Activated naive CD8-positive, alpha-beta T cell treated with anti-CD3 and anti-CD28 coated beads, Interleukin-2, amount 10 ng/mL, durations not matched to agents 7 days and 5 days (primary cell): ENCODE results near the gene TRIM21. TPM values are rescaled to one million over a fixed set of nuclear protein-coding genes. Genes with fewer than 3 reads are reported as not detected.
"Not testable (repeated sequence)": the region's sequence is repeated elsewhere in the genome, so short reads cannot be mapped to it uniquely, and the experiment has no call there.

ENCODE experiments used
- ATAC-seq: fragments of 150-1000 bp; cut with Tn5 transposase; one replicate; pipeline ENCODE4 v1.10.0; 2021; ENCODE audit warnings: low read depth, moderate library complexity
- POLR2A ChIA-PET: fragments of 350-600 bp; sonication (Branson Sonifier 250); formaldehyde crosslinking; loops from one replicate; lab custom pipeline; 2021; ENCODE audit warnings: antibody characterized with exemption; lab: Charles Lee
- DNase-seq: peaks from one replicate; pipeline ENCODE4 v3.0.0; 2021
- H3K27ac Mint-ChIP-seq: one replicate; pipeline ENCODE4 v1.8.0; 2022; ENCODE audit warnings: mild to moderate bottlenecking, mixed read lengths
- H3K27me3 Mint-ChIP-seq: one replicate; pipeline ENCODE4 v1.8.0; 2022; ENCODE audit warnings: mild to moderate bottlenecking, moderate library complexity, mixed read lengths
- H3K36me3 Mint-ChIP-seq: one replicate; pipeline ENCODE4 v1.8.0; 2021; ENCODE audit warnings: mild to moderate bottlenecking, mixed read lengths
- H3K4me1 Mint-ChIP-seq: one replicate; pipeline ENCODE4 v1.8.0; 2021; ENCODE audit warnings: mixed read lengths
- H3K4me3 Mint-ChIP-seq: one replicate; pipeline ENCODE4 v1.8.0; 2022; ENCODE audit warnings: mild to moderate bottlenecking, moderate library complexity, mixed read lengths
- H3K9me3 Mint-ChIP-seq: one replicate; pipeline ENCODE4 v1.8.0; 2021; ENCODE audit warnings: mixed read lengths
- total RNA-seq, 2 experiments: library from RNA; stranded (reverse); gene quantifications; one replicate each; pipeline ENCODE4 v1.2.3, GENCODE V29; 2021

The TRIM21 gene
- 10 to 100 TPM; 51.6 to 56.4 TPM for total RNA-seq

- Mint-ChIP-seq H3K4me3 (peak within 1 kb of the TSS; percentile 95), H3K9me3 (peaks cover 6% of the 10 kb centered on the region), H3K27me3 (no peaks in the 10 kb centered on the region), H3K4me1 (peaks cover 43% of the 10 kb centered on the region), H3K36me3 (peaks cover 46% of the 10 kb centered on the region), H3K27ac (peak within 1 kb of the TSS; percentile 94)
- ATAC-seq, result peak; percentile 96
- DNase-seq, result peak; percentile 84
- POLR2A ChIA-PET, result interaction anchor here (1.0 to 1.7 kb wide), 3 partner anchors 10 to 1291 kb away, joined by 3 to 5 read pairs (median 3); no protein-coding TSS in a partner anchor
Observed at GRCh38 chr11:4393209-4393857, at the start of gene TRIM21. TRIM21 (minus strand) TSS chr11:4393702; CDS start chr11:4390409, 3,293 bp downstream.

- Mint-ChIP-seq H3K36me3 (no peaks in the 10 kb centered on the region), H3K9me3 (peaks cover 3% of the 10 kb centered on the region), H3K27ac (no peak overlapping the region), H3K4me3 (no peak overlapping the region), H3K27me3 (peaks cover 4% of the 10 kb centered on the region), H3K4me1 (no peaks in the 10 kb centered on the region)
- POLR2A ChIA-PET, result no interaction called here
- ATAC-seq, result no peak
- DNase-seq, result no peak
Observed at GRCh38 chr11:4441515-4441914, 48.0 kb upstream of the TRIM21 start.

- Mint-ChIP-seq H3K9me3 (peaks cover 3% of the 10 kb centered on the region), H3K4me3 (no peak overlapping the region), H3K36me3 (no peaks in the 10 kb centered on the region), H3K27ac (no peak overlapping the region), H3K4me1 (no peaks in the 10 kb centered on the region), H3K27me3 (peaks cover 4% of the 10 kb centered on the region)
- DNase-seq, result no peak
- POLR2A ChIA-PET, result no interaction called here
- no peak for ATAC-seq
Observed at GRCh38 chr11:4436411-4436810, 42.9 kb upstream of the TRIM21 start.

- H3K27me3 Mint-ChIP-seq, result peaks cover 4% of the 10 kb centered on the region
- H3K4me1 Mint-ChIP-seq, result no peaks in the 10 kb centered on the region
- no peaks in the 10 kb centered on the region for H3K36me3 Mint-ChIP-seq
- DNase-seq (no peak), ATAC-seq (no peak)
- no peak overlapping the region for H3K27ac Mint-ChIP-seq
- no peak overlapping the region for H3K4me3 Mint-ChIP-seq
- H3K9me3 Mint-ChIP-seq, result no peaks in the 10 kb centered on the region
- POLR2A ChIA-PET, result no interaction called here
Observed at GRCh38 chr11:4433856-4434255, 40.4 kb upstream of the TRIM21 start.

GRCh38 chr11:4430051-4430450 lies 36.5 kb upstream of the TRIM21 start:
- H3K9me3 Mint-ChIP-seq, result no peaks in the 10 kb centered on the region
- peaks cover 1% of the 10 kb centered on the region for H3K4me1 Mint-ChIP-seq
- peaks cover 4% of the 10 kb centered on the region for H3K27me3 Mint-ChIP-seq
- no peaks in the 10 kb centered on the region for H3K36me3 Mint-ChIP-seq
- H3K27ac Mint-ChIP-seq, result no peak overlapping the region
- no peak for DNase-seq
- ATAC-seq, result no peak
- POLR2A ChIA-PET, result no interaction called here
- H3K4me3 Mint-ChIP-seq, result no peak overlapping the region

- Mint-ChIP-seq H3K36me3 (no peaks in the 10 kb centered on the region), H3K9me3 (peaks cover 2% of the 10 kb centered on the region), H3K4me1 (no peaks in the 10 kb centered on the region), H3K4me3 (no peak overlapping the region), H3K27ac (no peak overlapping the region), H3K27me3 (peaks cover 6% of the 10 kb centered on the region)
- ATAC-seq, result no peak
- POLR2A ChIA-PET, result no interaction called here
- DNase-seq, result no peak
Observed at GRCh38 chr11:4418403-4418802, 24.9 kb upstream of the TRIM21 start.

- POLR2A ChIA-PET, result no interaction called here
- DNase-seq (no peak), ATAC-seq (no peak)
- peaks cover 6% of the 10 kb centered on the region for H3K27me3 Mint-ChIP-seq
- H3K4me3 Mint-ChIP-seq, result no peak overlapping the region
- H3K9me3 Mint-ChIP-seq, result no peaks in the 10 kb centered on the region
- no peaks in the 10 kb centered on the region for H3K4me1 Mint-ChIP-seq
- no peak overlapping the region for H3K27ac Mint-ChIP-seq
- H3K36me3 Mint-ChIP-seq, result no peaks in the 10 kb centered on the region
Observed at GRCh38 chr11:4416816-4417215, 23.3 kb upstream of the TRIM21 start.

GRCh38 chr11:4416306-4416705 lies 22.8 kb upstream of the TRIM21 start:
- Mint-ChIP-seq H3K4me1 (no peaks in the 10 kb centered on the region), H3K36me3 (no peaks in the 10 kb centered on the region), H3K4me3 (no peak overlapping the region), H3K27me3 (peaks cover 6% of the 10 kb centered on the region), H3K27ac (no peak overlapping the region), H3K9me3 (no peaks in the 10 kb centered on the region)
- no peak for ATAC-seq
- no peak for DNase-seq
- POLR2A ChIA-PET, result no interaction called here

- Mint-ChIP-seq H3K9me3 (peaks cover 14% of the 10 kb centered on the region), H3K27me3 (peaks cover 22% of the 10 kb centered on the region)
- DNase-seq, H3K27ac Mint-ChIP-seq, H3K36me3 Mint-ChIP-seq, ATAC-seq, H3K4me3 Mint-ChIP-seq, H3K4me1 Mint-ChIP-seq, POLR2A ChIA-PET: not testable (repeated sequence)
Observed at GRCh38 chr11:4406206-4406605, 12.7 kb upstream of the TRIM21 start.

GRCh38 chr11:4393858-4394223 lies 339 bp upstream of the TRIM21 start:
- Mint-ChIP-seq H3K27ac (peak overlapping the region; percentile 94), H3K4me1 (peaks cover 43% of the 10 kb centered on the region), H3K4me3 (peak overlapping the region; percentile 95), H3K27me3 (no peaks in the 10 kb centered on the region), H3K36me3 (peaks cover 44% of the 10 kb centered on the region), H3K9me3 (peaks cover 7% of the 10 kb centered on the region)
- ATAC-seq (no peak), DNase-seq (no peak)
- POLR2A ChIA-PET, result interaction anchor here (1.0 to 1.7 kb wide), 3 partner anchors 10 to 1290 kb away, joined by 3 to 5 read pairs (median 3); no protein-coding TSS in a partner anchor

GRCh38 chr11:4388221-4388620 lies 5.3 kb downstream of the TRIM21 start:
- H3K4me1 Mint-ChIP-seq, result peaks cover 29% of the 10 kb centered on the region
- H3K4me3 Mint-ChIP-seq, result no peak overlapping the region
- peaks cover 78% of the 10 kb centered on the region for H3K36me3 Mint-ChIP-seq
- no peaks in the 10 kb centered on the region for H3K9me3 Mint-ChIP-seq
- POLR2A ChIA-PET, result no interaction called here
- H3K27ac Mint-ChIP-seq, result peak overlapping the region; percentile 21
- no peak for DNase-seq
- H3K27me3 Mint-ChIP-seq, result no peaks in the 10 kb centered on the region
- ATAC-seq, result no peak

- DNase-seq (no peak), ATAC-seq (no peak)
- Mint-ChIP-seq H3K27ac (no peak overlapping the region), H3K9me3 (no peaks in the 10 kb centered on the region), H3K36me3 (peaks cover 75% of the 10 kb centered on the region), H3K4me1 (peaks cover 16% of the 10 kb centered on the region), H3K27me3 (no peaks in the 10 kb centered on the region), H3K4me3 (no peak overlapping the region)
- POLR2A ChIA-PET, result no interaction called here
Observed at GRCh38 chr11:4385978-4386740, 7.3 kb downstream of the TRIM21 start.

GRCh38 chr11:4381901-4382300 lies 11.6 kb downstream of the TRIM21 start:
- no peaks in the 10 kb centered on the region for H3K9me3 Mint-ChIP-seq
- POLR2A ChIA-PET, result no interaction called here
- no peaks in the 10 kb centered on the region for H3K27me3 Mint-ChIP-seq
- no peak overlapping the region for H3K4me3 Mint-ChIP-seq
- ATAC-seq, result no peak
- DNase-seq, result no peak
- no peaks in the 10 kb centered on the region for H3K4me1 Mint-ChIP-seq
- H3K36me3 Mint-ChIP-seq, result peaks cover 48% of the 10 kb centered on the region
- no peak overlapping the region for H3K27ac Mint-ChIP-seq
